ENCODE results near the gene PRRT1B.

PRRT1B gene

DNA sequence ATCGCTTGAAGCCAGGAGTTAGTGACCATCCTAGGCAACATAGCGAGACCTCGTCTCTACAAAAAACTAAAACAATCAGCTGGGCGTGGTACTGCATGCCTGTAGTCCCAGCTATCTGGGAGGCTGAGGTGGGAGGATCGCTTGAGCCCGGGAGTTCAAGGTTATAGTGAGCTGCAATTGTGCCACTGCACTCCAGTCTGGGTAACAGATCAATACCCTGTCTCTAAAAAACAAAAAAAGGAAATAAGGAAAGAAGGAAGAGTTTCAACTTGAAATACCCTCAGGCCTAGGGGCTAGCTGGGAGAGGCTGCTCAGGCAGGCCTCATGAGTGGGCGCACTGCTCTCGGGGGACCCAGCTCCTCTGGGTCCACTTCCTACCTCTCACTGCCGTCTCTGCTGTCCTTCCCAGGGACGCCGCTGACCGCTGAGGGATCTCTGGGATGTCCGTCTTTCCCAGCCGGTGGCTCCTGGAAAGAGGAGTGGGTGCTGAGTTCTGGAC, 56.4 kb downstream of the PRRT1B start:
- DNase-seq = no peak

DNA sequence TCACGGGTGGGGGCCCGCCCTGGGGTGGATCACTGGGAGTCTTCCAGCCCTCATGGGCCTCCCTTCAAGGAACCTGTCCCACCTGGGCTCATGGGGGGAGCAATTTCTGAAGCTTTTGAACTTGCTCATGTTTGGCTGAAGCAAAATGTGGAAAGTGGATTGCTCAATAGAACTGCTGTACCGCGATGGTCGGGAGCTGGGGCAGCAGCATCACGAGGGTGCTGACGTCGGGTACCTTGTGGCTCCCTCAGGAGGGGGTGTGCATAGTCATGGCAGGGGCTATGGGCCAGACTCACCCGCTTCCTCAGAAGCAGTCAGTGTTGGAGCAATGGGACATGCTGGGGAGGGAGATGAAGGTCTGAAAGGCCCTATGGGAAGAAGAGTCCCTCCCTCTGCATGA, 57.9 kb downstream of the PRRT1B start:
- no peak for DNase-seq

DNA sequence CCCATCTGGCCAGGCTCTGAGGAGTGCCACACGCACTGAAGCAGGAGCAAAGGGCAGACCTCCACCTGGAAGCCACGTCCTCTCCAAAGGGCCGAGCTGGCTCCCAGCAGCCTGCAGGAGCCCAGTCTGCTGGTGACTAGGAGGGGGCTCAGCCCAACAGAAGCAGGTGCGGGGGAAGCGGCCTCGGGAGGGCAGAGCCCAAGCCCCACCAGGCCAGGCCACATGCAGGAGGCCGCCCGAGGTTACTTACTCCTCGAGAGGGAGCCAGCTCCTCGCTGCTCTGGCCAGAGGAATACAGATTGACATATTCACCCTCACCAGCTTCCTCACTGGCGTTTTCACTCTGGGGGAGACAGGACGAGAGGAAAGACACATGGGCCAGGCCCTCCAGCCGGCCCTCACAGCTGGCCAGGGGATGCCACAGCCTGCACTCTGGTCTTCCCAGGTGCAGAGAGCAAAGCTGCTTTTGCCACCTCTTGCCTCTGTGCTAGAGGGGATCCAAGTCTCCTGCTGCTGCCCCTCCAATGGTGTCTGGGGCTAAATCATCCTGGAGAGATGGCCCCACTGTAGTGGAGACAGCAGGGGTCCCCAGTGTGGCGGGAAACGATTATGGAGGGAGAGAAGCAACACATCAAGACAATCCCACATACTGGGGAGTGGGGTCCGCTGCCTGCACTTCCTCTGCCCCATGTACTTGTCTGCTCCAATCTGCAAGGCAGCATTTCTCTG, 58.6 kb downstream of the PRRT1B start:
- no peak for DNase-seq

DNA sequence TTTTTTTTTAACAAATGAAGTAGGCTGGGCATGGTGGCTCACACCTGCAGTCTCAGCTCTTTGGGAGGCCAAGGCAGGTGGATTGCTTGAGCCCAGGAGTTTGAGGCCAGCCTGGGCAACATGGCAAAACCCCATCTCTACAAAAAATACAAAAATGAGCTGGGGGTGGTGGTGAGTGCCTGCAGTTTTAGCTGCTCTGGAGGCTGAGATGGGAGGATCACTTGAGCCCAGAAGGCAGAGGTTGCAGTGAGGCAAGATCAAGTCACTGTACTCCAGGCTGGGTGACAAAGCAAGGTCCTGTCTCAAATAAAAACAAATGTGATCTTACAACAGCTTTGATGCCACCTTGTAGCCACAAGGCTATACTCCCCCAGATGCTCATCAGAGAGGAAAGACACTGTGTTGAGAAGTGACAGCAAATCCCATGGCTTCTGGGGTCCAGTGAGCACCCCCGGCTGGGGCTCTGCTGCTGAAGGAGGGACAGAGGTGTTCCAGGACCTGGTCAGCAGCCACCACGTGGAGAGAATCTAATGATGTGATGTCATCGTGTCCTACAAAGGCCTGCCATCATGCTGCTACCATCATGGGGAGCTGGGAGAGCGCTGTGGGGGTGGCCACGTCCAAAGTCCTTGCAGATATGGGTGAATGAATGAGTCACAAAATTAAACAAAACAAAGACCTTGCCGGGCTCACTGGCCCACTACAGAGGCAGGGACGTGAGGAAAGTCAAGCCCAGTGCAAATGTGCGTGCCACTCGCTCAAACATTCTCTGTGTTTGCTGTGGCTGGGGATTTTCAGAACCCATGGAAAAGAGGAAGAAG, 60.7 kb downstream of the PRRT1B start:
- DNase-seq = no peak

DNA sequence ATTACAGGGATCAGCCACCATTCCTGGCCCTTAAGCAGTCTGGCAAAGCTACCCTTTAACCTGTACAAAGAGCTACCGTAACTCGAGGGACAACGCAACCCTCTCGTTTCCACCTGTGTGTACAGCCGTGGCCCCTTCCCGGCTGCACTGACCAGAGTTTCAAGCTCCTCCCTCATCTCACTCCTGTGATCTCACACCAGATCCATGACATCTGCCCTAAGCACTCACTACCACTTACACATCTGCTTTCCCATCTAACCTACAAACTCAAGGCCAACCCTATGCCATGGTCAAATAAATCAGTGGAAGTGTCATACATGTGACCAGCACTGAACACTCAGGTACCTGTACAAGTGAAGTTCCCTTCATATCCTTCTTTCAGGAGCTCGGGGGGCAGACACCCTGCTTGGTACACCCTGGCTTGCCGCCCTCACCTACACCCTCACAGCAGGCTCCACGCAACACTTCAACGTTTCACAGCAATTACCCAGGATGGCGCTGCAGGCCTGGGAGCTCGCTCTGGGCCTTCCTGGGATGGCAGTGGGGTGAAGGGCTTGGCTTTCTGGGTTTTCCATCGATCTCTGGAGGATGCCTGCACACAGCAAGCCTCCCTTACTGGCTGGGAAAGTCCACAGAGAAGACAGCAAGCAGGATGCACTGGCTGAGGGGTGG, 61.7 kb downstream of the PRRT1B start:
- DNase-seq = no peak

DNA sequence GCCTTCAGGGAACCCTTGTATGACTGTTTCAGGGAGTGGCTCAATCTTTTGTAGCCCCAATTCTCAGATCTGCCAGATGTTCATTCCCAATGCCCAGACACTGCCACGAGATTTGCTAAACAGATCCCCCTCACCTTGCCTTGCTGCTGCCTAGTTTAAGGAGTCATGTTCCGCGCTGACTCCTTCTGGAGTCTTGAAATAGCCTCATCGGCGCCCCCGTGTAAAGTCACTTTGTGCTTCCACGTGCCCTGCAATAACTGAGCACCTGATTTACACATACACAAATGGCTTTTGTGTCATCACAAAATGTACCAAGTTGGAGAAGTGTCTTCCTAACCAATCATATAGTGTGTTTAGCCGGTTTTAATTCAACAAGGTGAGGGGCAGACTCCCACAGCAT, 62.3 kb downstream of the PRRT1B start:
- DNase-seq = no peak

DNA sequence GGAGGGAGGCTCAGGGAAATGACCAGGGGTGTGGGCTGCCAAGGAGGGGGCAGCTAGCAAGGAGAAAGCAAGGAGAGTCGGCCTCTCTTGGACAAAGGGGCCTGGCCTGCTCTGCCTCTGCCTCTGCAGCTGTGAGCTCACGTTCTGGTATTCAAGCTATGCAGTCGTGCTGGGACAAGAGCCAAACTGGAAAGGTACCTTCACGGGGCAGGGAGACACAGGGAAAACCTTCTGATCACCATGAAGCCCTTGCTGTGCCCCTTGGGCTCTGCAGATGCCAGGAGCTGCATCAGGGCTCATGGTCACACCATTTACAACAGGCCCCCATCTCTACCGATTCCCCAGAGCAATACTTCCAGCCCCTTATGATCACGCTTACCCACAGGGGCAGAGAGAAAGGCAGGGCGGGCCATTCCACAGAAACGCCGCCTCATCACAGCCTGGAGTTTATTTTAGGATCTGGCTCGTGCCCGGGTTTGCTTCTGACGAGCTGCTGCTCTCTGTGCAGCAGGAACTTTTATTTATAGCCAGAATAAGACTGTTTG, 63.2 kb downstream of the PRRT1B start:
- DNase-seq = no peak

Measured in NCI-H510A treated with DMSO at 0.1 percent for 48 hours (cell line).